Endothelial cell (in vitro differentiated cells): Measurements from ENCODE around the gene KCNS1. TPM values are rescaled to one million over a fixed set of nuclear protein-coding genes. Genes with fewer than 3 reads are reported as not detected.

Experiments used
- DNase-seq: peaks from one replicate; pipeline ENCODE4 v3.0.0; 2021; ENCODE audit warnings: low spot score
- H3K27ac Mint-ChIP-seq: one replicate; pipeline ENCODE4 v1.8.0; 2021; ENCODE audit warnings: mixed read lengths, inconsistent platforms; ENCODE audit not compliant: unreplicated experiment
- H3K27me3 Mint-ChIP-seq: one replicate; pipeline ENCODE4 v1.8.0; 2021; ENCODE audit warnings: mild to moderate bottlenecking, moderate library complexity, mixed read lengths, inconsistent platforms; ENCODE audit not compliant: unreplicated experiment
- H3K36me3 Mint-ChIP-seq: one replicate; pipeline ENCODE4 v1.8.0; 2021; ENCODE audit warnings: mild to moderate bottlenecking, low read depth, mixed read lengths, inconsistent platforms; ENCODE audit not compliant: unreplicated experiment
- H3K4me1 Mint-ChIP-seq: one replicate; pipeline ENCODE4 v1.8.0; 2021; ENCODE audit warnings: mild to moderate bottlenecking, mixed read lengths, inconsistent platforms; ENCODE audit not compliant: unreplicated experiment
- H3K4me3 Mint-ChIP-seq: one replicate; pipeline ENCODE4 v1.8.0; 2021; ENCODE audit warnings: mild to moderate bottlenecking, mixed read lengths, inconsistent platforms; ENCODE audit not compliant: unreplicated experiment
- H3K9me3 Mint-ChIP-seq: one replicate; pipeline ENCODE4 v1.8.0; 2021; ENCODE audit warnings: mixed read lengths, inconsistent platforms; ENCODE audit not compliant: unreplicated experiment
- CTCF ChIP-seq: fragments of 200-600 bp; sonication (generic); IDR thresholded peaks from one replicate; pipeline ENCODE4 v1.5.0; 2021; ENCODE audit warnings: antibody characterized with exemption; ENCODE audit not compliant: unreplicated experiment
- total RNA-seq: library from RNA; stranded (reverse); fragmentation: NEBNext Ultra II Directional; extraction: Animal tissue kit (Norgen Biotek cat#: 25700); gene quantifications from one replicate; pipeline ENCODE4 v1.2.1, GENCODE V29; 2021; ENCODE audit not compliant: unreplicated experiment

KCNS1 gene
- total RNA-seq, 1 donor from 2014 or later: 0.10 TPM

GRCh38 chr20:45049438-45049837 is 51.5 kb downstream of the KCNS1 start:
- Mint-ChIP-seq H3K9me3 (no peaks in the 10 kb centered on the region), H3K4me3 (no peak overlapping the region), H3K27ac (no peak overlapping the region), H3K36me3 (peaks cover 5% of the 10 kb centered on the region), H3K4me1 (peaks cover 8% of the 10 kb centered on the region), H3K27me3 (no peaks in the 10 kb centered on the region)
- no peak for TF ChIP-seq CTCF
- DNase-seq: no peak

GRCh38 chr20:45047581-45048119 is 53.3 kb downstream of the KCNS1 start:
- Mint-ChIP-seq H3K4me3 (no peak overlapping the region), H3K9me3 (no peaks in the 10 kb centered on the region), H3K36me3 (no peaks in the 10 kb centered on the region), H3K27me3 (no peaks in the 10 kb centered on the region), H3K4me1 (peaks cover 8% of the 10 kb centered on the region), H3K27ac (no peak overlapping the region)
- DNase-seq: no peak
- TF ChIP-seq CTCF: no peak

GRCh38 chr20:45044601-45045000 is 56.3 kb downstream of the KCNS1 start:
- Mint-ChIP-seq H3K4me1 (peaks cover 11% of the 10 kb centered on the region), H3K4me3 (no peak overlapping the region), H3K27me3 (no peaks in the 10 kb centered on the region), H3K9me3 (no peaks in the 10 kb centered on the region), H3K36me3 (peaks cover 5% of the 10 kb centered on the region), H3K27ac (no peak overlapping the region)
- no peak for TF ChIP-seq CTCF
- DNase-seq: no peak

- Mint-ChIP-seq H3K27me3 (no peaks in the 10 kb centered on the region), H3K4me1 (peaks cover 9% of the 10 kb centered on the region), H3K4me3 (no peak overlapping the region), H3K36me3 (peaks cover 5% of the 10 kb centered on the region), H3K9me3 (no peaks in the 10 kb centered on the region), H3K27ac (no peak overlapping the region)
- peak; percentile 24 for DNase-seq
- peak; percentile 67 for TF ChIP-seq CTCF
Measured at GRCh38 chr20:45044084-45044573, 56.8 kb downstream of the KCNS1 start.

- H3K4me3 Mint-ChIP-seq: no peak overlapping the region
- no peaks in the 10 kb centered on the region for H3K9me3 Mint-ChIP-seq
- peaks cover 5% of the 10 kb centered on the region for H3K36me3 Mint-ChIP-seq
- H3K27ac Mint-ChIP-seq: no peak overlapping the region
- no peaks in the 10 kb centered on the region for H3K27me3 Mint-ChIP-seq
- no peak for DNase-seq
- peaks cover 9% of the 10 kb centered on the region for H3K4me1 Mint-ChIP-seq
- TF ChIP-seq CTCF: no peak
Measured at GRCh38 chr20:45042978-45043377, 57.9 kb downstream of the KCNS1 start.

Other genes with a start within 250 kb of the KCNS1 start
- 183 TPM for gene YWHAB, start 215.4 kb downstream of the KCNS1 start, total RNA-seq
- 17.3 TPM for gene PABPC1L, start 191.1 kb downstream of the KCNS1 start, total RNA-seq
- gene TOMM34, start 140.7 kb downstream of the KCNS1 start, total RNA-seq: 46.2 TPM
- gene STK4, start 134.6 kb downstream of the KCNS1 start, total RNA-seq: 34.1 TPM
- not detected for gene WFDC5, start 14.0 kb upstream of the KCNS1 start, total RNA-seq
- not detected for gene WFDC12, start 23.3 kb upstream of the KCNS1 start, total RNA-seq
- not detected for gene PI3, start 73.8 kb upstream of the KCNS1 start, total RNA-seq
- not detected for gene SEMG1, start 105.9 kb upstream of the KCNS1 start, total RNA-seq
- not detected for gene SEMG2, start 120.2 kb upstream of the KCNS1 start, total RNA-seq
- 0.82 TPM for gene SLPI, start 153.4 kb upstream of the KCNS1 start, total RNA-seq
- not detected for gene RBPJL, start 205.7 kb upstream of the KCNS1 start, total RNA-seq
- gene MATN4, start 207.2 kb upstream of the KCNS1 start, total RNA-seq: not detected
- gene SDC4, start 247.3 kb upstream of the KCNS1 start, total RNA-seq: 7.4 TPM